ENCODE data around the gene EDRF1. TPM values are rescaled to one million over a fixed set of nuclear protein-coding genes. Genes with fewer than 3 reads are reported as not detected.
A peak's percentile ranks its signal among the peaks of the same experiment; 100 is the strongest.

Gene EDRF1
- total RNA-seq, 1 donor = 25.0 TPM

GRCh38 chr10:125721035-125721434 lies 1.5 kb downstream of the EDRF1 start:
- DNase-seq (ENCODE audit: insufficient read length, low spot score, missing footprints) = no peak
- H3K4me2 ChIP-seq (ENCODE audit: insufficient read depth, low read length) = peak overlapping the region; percentile 97
- peak overlapping the region; percentile 5 for H3K27ac ChIP-seq (ENCODE audit: low read depth, low read length)
- H3K4me3 ChIP-seq (ENCODE audit: insufficient read depth, low read length) = peak overlapping the region; percentile 95
- no peaks in the 10 kb centered on the region for H3K9me3 ChIP-seq (ENCODE audit: low read depth, low read length)
- H3K79me2 ChIP-seq (ENCODE audit: insufficient read depth, low read length) = peaks cover 27% of the 10 kb centered on the region
- H3K27me3 ChIP-seq (ENCODE audit: insufficient read depth, low read length) = no peaks in the 10 kb centered on the region
- no peak overlapping the region for H2AFZ ChIP-seq (ENCODE audit: low read length)
- peaks cover 51% of the 10 kb centered on the region for H3K36me3 ChIP-seq (ENCODE audit: insufficient read depth, low read length)
- peaks cover 19% of the 10 kb centered on the region for H3K4me1 ChIP-seq (ENCODE audit: insufficient read depth, low read length)
- H4K20me1 ChIP-seq (ENCODE audit: insufficient read depth, low read length) = peaks cover 3% of the 10 kb centered on the region
- no peak for TF ChIP-seq CTCF (IDR thresholded peaks at IDR 0.05; ENCODE audit: extremely low read depth, low read depth, low read length)

DNA sequence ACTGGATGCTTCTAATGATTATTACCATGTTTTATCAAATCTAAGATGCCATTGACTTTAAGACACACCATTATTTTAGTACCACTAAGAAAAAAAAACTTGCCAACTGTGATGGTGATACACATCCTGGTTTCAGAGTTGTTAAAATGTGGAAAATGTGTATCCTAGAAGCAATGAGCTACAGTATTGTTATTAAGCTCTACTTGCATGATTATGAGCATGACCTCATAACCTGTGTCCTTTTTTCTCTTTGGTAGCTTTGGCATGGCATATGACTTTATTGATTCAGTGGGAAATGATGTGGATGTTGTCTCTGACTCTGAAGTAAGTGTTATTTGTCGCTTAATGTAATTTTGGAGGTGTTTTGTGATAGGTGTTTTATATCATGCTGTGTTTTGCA lies 3.3 kb downstream of the EDRF1 start:
- Histone ChIP-seq H3K27me3 (ENCODE audit: insufficient read depth, low read length) (no peaks in the 10 kb centered on the region), H3K27ac (ENCODE audit: low read depth, low read length) (no peak overlapping the region), H3K36me3 (ENCODE audit: insufficient read depth, low read length) (peaks cover 67% of the 10 kb centered on the region), H3K4me1 (ENCODE audit: insufficient read depth, low read length) (peaks cover 19% of the 10 kb centered on the region), H3K4me2 (ENCODE audit: insufficient read depth, low read length) (no peak overlapping the region), H3K4me3 (ENCODE audit: insufficient read depth, low read length) (no peak overlapping the region), H4K20me1 (ENCODE audit: insufficient read depth, low read length) (peaks cover 3% of the 10 kb centered on the region), H3K9me3 (ENCODE audit: low read depth, low read length) (no peaks in the 10 kb centered on the region), H3K79me2 (ENCODE audit: insufficient read depth, low read length) (peaks cover 27% of the 10 kb centered on the region), H2AFZ (ENCODE audit: low read length) (no peak overlapping the region)
- DNase-seq (ENCODE audit: insufficient read length, low spot score, missing footprints) = no peak
- TF ChIP-seq CTCF (IDR thresholded peaks at IDR 0.05; ENCODE audit: extremely low read depth, low read depth, low read length) = no peak

DNA sequence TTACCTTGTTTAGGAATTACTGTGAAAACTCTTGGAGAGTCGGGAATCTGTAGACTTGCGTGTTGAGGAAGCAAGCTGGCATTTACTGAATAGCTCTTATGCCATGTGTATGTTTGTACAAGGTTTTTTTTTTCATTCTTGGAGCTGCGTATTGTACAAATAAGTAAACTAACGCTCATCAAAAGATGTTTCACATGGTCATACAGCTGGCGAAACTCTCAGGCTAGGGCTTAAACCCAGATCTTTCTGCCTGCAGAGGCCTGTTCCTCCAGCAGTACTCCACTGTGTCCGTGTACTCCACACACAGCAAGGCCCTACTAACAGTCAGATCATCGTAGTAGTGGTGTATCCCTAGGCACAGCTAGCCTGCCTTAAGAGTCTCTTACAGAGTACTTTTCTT lies 7.4 kb downstream of the EDRF1 start:
- H3K79me2 ChIP-seq (ENCODE audit: insufficient read depth, low read length) = peaks cover 4% of the 10 kb centered on the region
- no peak for DNase-seq (ENCODE audit: insufficient read length, low spot score, missing footprints)
- H3K4me3 ChIP-seq (ENCODE audit: insufficient read depth, low read length) = no peak overlapping the region
- H3K9me3 ChIP-seq (ENCODE audit: low read depth, low read length) = no peaks in the 10 kb centered on the region
- H3K4me1 ChIP-seq (ENCODE audit: insufficient read depth, low read length) = no peaks in the 10 kb centered on the region
- H3K36me3 ChIP-seq (ENCODE audit: insufficient read depth, low read length) = peaks cover 93% of the 10 kb centered on the region
- peaks cover 3% of the 10 kb centered on the region for H4K20me1 ChIP-seq (ENCODE audit: insufficient read depth, low read length)
- no peak overlapping the region for H2AFZ ChIP-seq (ENCODE audit: low read length)
- no peaks in the 10 kb centered on the region for H3K27me3 ChIP-seq (ENCODE audit: insufficient read depth, low read length)
- TF ChIP-seq CTCF (IDR thresholded peaks at IDR 0.05; ENCODE audit: extremely low read depth, low read depth, low read length) = no peak
- H3K4me2 ChIP-seq (ENCODE audit: insufficient read depth, low read length) = no peak overlapping the region
- no peak overlapping the region for H3K27ac ChIP-seq (ENCODE audit: low read depth, low read length)

GRCh38 chr10:125727436-125727835 lies 7.9 kb downstream of the EDRF1 start:
- H3K4me1 ChIP-seq (ENCODE audit: insufficient read depth, low read length) = no peaks in the 10 kb centered on the region
- no peaks in the 10 kb centered on the region for H3K79me2 ChIP-seq (ENCODE audit: insufficient read depth, low read length)
- TF ChIP-seq CTCF (IDR thresholded peaks at IDR 0.05; ENCODE audit: extremely low read depth, low read depth, low read length) = no peak
- H2AFZ ChIP-seq (ENCODE audit: low read length) = no peak overlapping the region
- H3K4me3 ChIP-seq (ENCODE audit: insufficient read depth, low read length) = no peak overlapping the region
- H3K9me3 ChIP-seq (ENCODE audit: low read depth, low read length) = no peaks in the 10 kb centered on the region
- peaks cover 92% of the 10 kb centered on the region for H3K36me3 ChIP-seq (ENCODE audit: insufficient read depth, low read length)
- DNase-seq (ENCODE audit: insufficient read length, low spot score, missing footprints) = no peak
- no peak overlapping the region for H3K4me2 ChIP-seq (ENCODE audit: insufficient read depth, low read length)
- H4K20me1 ChIP-seq (ENCODE audit: insufficient read depth, low read length) = peaks cover 3% of the 10 kb centered on the region
- H3K27ac ChIP-seq (ENCODE audit: low read depth, low read length) = no peak overlapping the region
- no peaks in the 10 kb centered on the region for H3K27me3 ChIP-seq (ENCODE audit: insufficient read depth, low read length)
